Panc1 (cell line): ENCODE results near the gene L3MBTL3.

ENCODE experiments used
- CTCF ChIP-seq: fragments of 450-650 bp; IDR thresholded peaks from 2 replicates; pipeline ENCODE4 v1.5.1; 2017; ENCODE audit warnings: mild to moderate bottlenecking
- TCF7L2 ChIP-seq: IDR thresholded peaks from 2 replicates; pipeline ENCODE4 v1.6.1; 2011; ENCODE audit warnings: mild to moderate bottlenecking, low read depth, low read length, inconsistent platforms

GRCh38 chr6:130107710-130108109 is 89.3 kb downstream of the L3MBTL3 start:
- TF ChIP-seq CTCF (no peak), TCF7L2 (no peak)
